K562 treated with DMSO at 1 percent for 4 hours (cell line): ENCODE results near the gene VSIR. TPM values are rescaled to one million over a fixed set of nuclear protein-coding genes. Genes with fewer than 3 reads are reported as not detected.

Experiments used
- total RNA-seq: library from RNA; unstranded; fragments of 300-600 nt; gene quantifications from 2 replicates; pipeline ENCODE4 v1.2.3, GENCODE V29; 2022; ENCODE audit not compliant: insufficient read depth

The VSIR gene
- 43.6 and 51.1 TPM in 2 replicates for total RNA-seq

GRCh38 chr10:71773221-71773971 is at the start of gene VSIR:
Gene VSIR (minus strand): TSS chr10:71773520. CDS start chr10:71773439, 81 bp downstream.

GRCh38 chr10:71719464-71720201 is 53.7 kb downstream of the VSIR start, which contains the start of gene C10orf105:
Gene C10orf105 (minus strand): TSS chr10:71719778. CDS start chr10:71716337, 3,441 bp downstream.

Other genes starting within 250 kb of the VSIR start
- gene C10orf105, start 53.7 kb downstream of the VSIR start, total RNA-seq = 0.35 TPM in 1 of 2 replicates, not detected in the other
- 1,340 and 1,395 TPM in 2 replicates for gene PSAP, start 77.7 kb upstream of the VSIR start, total RNA-seq
- gene CHST3, start 190.9 kb upstream of the VSIR start, total RNA-seq = 0.18 TPM in 1 of 2 replicates, not detected in the other